Parathyroid adenoma (tissue), 2 donors: Measurements from ENCODE around the gene PLA2G2F.

ENCODE experiments used
- H2AFZ ChIP-seq: fragments of 300-600 bp; sonication (generic); one replicate; pipeline ENCODE4 v1.7.0; 2017; ENCODE audit warnings: antibody characterized with exemption, mild to moderate bottlenecking
- H3K27ac ChIP-seq: fragments of 300-600 bp; sonication (generic); one replicate; pipeline ENCODE4 v1.7.0; 2017
- H3K27me3 ChIP-seq: fragments of 300-600 bp; sonication (generic); one replicate; pipeline ENCODE4 v1.7.0; 2017; ENCODE audit warnings: low read length; ENCODE audit not compliant: control insufficient read depth, insufficient read depth
- H3K36me3 ChIP-seq: fragments of 300-600 bp; sonication (generic); one replicate; pipeline ENCODE4 v1.7.0; 2017; ENCODE audit warnings: low read length; ENCODE audit not compliant: control insufficient read depth, insufficient read depth
- H3K4me1 ChIP-seq: fragments of 300-600 bp; sonication (generic); one replicate; pipeline ENCODE4 v1.7.0; 2017; ENCODE audit warnings: control low read depth
- H3K4me2 ChIP-seq: fragments of 300-600 bp; sonication (generic); one replicate; pipeline ENCODE4 v1.7.0; 2017; ENCODE audit warnings: low read length
- H3K4me3 ChIP-seq: fragments of 300-600 bp; sonication (generic); one replicate; pipeline ENCODE4 v1.7.0; 2017; ENCODE audit warnings: low read depth, low read length
- H3K79me2 ChIP-seq: fragments of 300-600 bp; sonication (generic); one replicate; pipeline ENCODE4 v1.7.0; 2017; ENCODE audit warnings: control low read depth
- H3K9ac ChIP-seq: fragments of 300-600 bp; sonication (generic); one replicate; pipeline ENCODE4 v1.7.0; 2017; ENCODE audit warnings: mild to moderate bottlenecking
- H3K9me3 ChIP-seq: fragments of 300-600 bp; sonication (generic); one replicate; pipeline ENCODE4 v1.7.0; 2017; ENCODE audit warnings: low read length; ENCODE audit not compliant: control insufficient read depth
- CTCF ChIP-seq: fragments of 300-600 bp; sonication (generic); IDR thresholded peaks from one replicate; pipeline ENCODE4 v1.7.0; 2017; ENCODE audit warnings: antibody characterized with exemption, mild to moderate bottlenecking
- donor health status: primary hyperparathyroidism.

PLA2G2F gene

GRCh38 chr1:20138961-20139550, at the start of gene PLA2G2F:
PLA2G2F (plus strand) TSS chr1:20139323; CDS start chr1:20139428, 105 bp downstream.
- Histone ChIP-seq H3K36me3 (no peaks in the 10 kb centered on the region), H3K4me1 (no peaks in the 10 kb centered on the region), H2AFZ (no peak within 1 kb of the TSS), H3K4me3 (no peak within 1 kb of the TSS), H3K79me2 (no peaks in the 10 kb centered on the region), H3K9me3 (no peaks in the 10 kb centered on the region), H3K9ac (no peak within 1 kb of the TSS), H3K27me3 (no peaks in the 10 kb centered on the region), H3K4me2 (no peak within 1 kb of the TSS), H3K27ac (no peak within 1 kb of the TSS)
- no peak for TF ChIP-seq CTCF

- no peak overlapping the region for H3K27ac ChIP-seq
- no peaks in the 10 kb centered on the region for H3K27me3 ChIP-seq
- H3K36me3 ChIP-seq, result no peaks in the 10 kb centered on the region
- H2AFZ ChIP-seq, result no peak overlapping the region
- no peaks in the 10 kb centered on the region for H3K4me1 ChIP-seq
- no peaks in the 10 kb centered on the region for H3K79me2 ChIP-seq
- no peak for TF ChIP-seq CTCF
- no peak overlapping the region for H3K4me2 ChIP-seq
- no peak overlapping the region for H3K4me3 ChIP-seq
- H3K9ac ChIP-seq, result no peak overlapping the region
- no peaks in the 10 kb centered on the region for H3K9me3 ChIP-seq
These were observed 49.6 kb upstream of the PLA2G2F start for GRCh38 chr1:20089328-20090077.

GRCh38 chr1:20090119-20090518, 49.0 kb upstream of the PLA2G2F start:
- H3K36me3 ChIP-seq, result no peaks in the 10 kb centered on the region
- no peak overlapping the region for H3K4me3 ChIP-seq
- no peak for TF ChIP-seq CTCF
- H3K27me3 ChIP-seq, result no peaks in the 10 kb centered on the region
- no peaks in the 10 kb centered on the region for H3K9me3 ChIP-seq
- H3K79me2 ChIP-seq, result no peaks in the 10 kb centered on the region
- no peak overlapping the region for H3K9ac ChIP-seq
- no peak overlapping the region for H3K4me2 ChIP-seq
- no peak overlapping the region for H2AFZ ChIP-seq
- H3K27ac ChIP-seq, result no peak overlapping the region
- H3K4me1 ChIP-seq, result no peaks in the 10 kb centered on the region

GRCh38 chr1:20090641-20091040, 48.5 kb upstream of the PLA2G2F start:
- no peaks in the 10 kb centered on the region for H3K36me3 ChIP-seq
- no peak overlapping the region for H3K9ac ChIP-seq
- TF ChIP-seq CTCF, result no peak
- no peaks in the 10 kb centered on the region for H3K9me3 ChIP-seq
- no peak overlapping the region for H2AFZ ChIP-seq
- no peaks in the 10 kb centered on the region for H3K79me2 ChIP-seq
- H3K4me2 ChIP-seq, result no peak overlapping the region
- no peak overlapping the region for H3K4me3 ChIP-seq
- H3K27me3 ChIP-seq, result no peaks in the 10 kb centered on the region
- H3K27ac ChIP-seq, result no peak overlapping the region
- H3K4me1 ChIP-seq, result no peaks in the 10 kb centered on the region

GRCh38 chr1:20093303-20093702, 45.8 kb upstream of the PLA2G2F start:
- H3K4me3 ChIP-seq, result no peak overlapping the region
- no peaks in the 10 kb centered on the region for H3K79me2 ChIP-seq
- no peak overlapping the region for H3K4me2 ChIP-seq
- H3K27me3 ChIP-seq, result no peaks in the 10 kb centered on the region
- H3K36me3 ChIP-seq, result no peaks in the 10 kb centered on the region
- no peak overlapping the region for H2AFZ ChIP-seq
- no peaks in the 10 kb centered on the region for H3K4me1 ChIP-seq
- H3K9ac ChIP-seq, result no peak overlapping the region
- H3K27ac ChIP-seq, result no peak overlapping the region
- H3K9me3 ChIP-seq, result no peaks in the 10 kb centered on the region
- TF ChIP-seq CTCF, result no peak
